OCI-LY1 (cell line): ENCODE measurements around the gene PTPRM.

Experiments
- H2AFZ ChIP-seq: fragments of 200-600 bp; sonication (generic), shearing (Covaris generic); 2 replicates; pipeline ENCODE4 v1.6.0; 2014; ENCODE audit warnings: antibody characterized with exemption, mild to moderate bottlenecking, low read length
- H3F3A ChIP-seq: fragments of 200-600 bp; sonication (generic), shearing (Covaris generic); 2 replicates; pipeline ENCODE4 v1.6.0; 2014; ENCODE audit warnings: mild to moderate bottlenecking, antibody characterized with exemption, low read length, moderate library complexity; ENCODE audit not compliant: insufficient read depth
- H3K27ac ChIP-seq: fragments of 200-600 bp; sonication (generic); 2 replicates; pipeline ENCODE4 v1.5.1; 2014; ENCODE audit warnings: low read length, mixed run types, mild to moderate bottlenecking, low read depth; ENCODE audit not compliant: poor library complexity, severe bottlenecking
- H3K27me3 ChIP-seq: fragments of 200-600 bp; sonication (generic); 2 replicates; pipeline ENCODE4 v1.6.0; 2014; ENCODE audit warnings: antibody characterized with exemption, mild to moderate bottlenecking, low read length, moderate library complexity; ENCODE audit not compliant: insufficient read depth
- H3K36me3 ChIP-seq: fragments of 200-600 bp; sonication (generic); 2 replicates; pipeline ENCODE4 v1.6.1; 2014; ENCODE audit warnings: mild to moderate bottlenecking, antibody characterized with exemption, low read length, moderate library complexity, mixed read lengths; ENCODE audit not compliant: insufficient read depth
- H3K4me1 ChIP-seq: fragments of 200-600 bp; sonication (generic); 2 replicates; pipeline ENCODE4 v1.5.1; 2014; ENCODE audit warnings: mild to moderate bottlenecking, low read length, moderate library complexity; ENCODE audit not compliant: insufficient read depth, severe bottlenecking
- H3K4me2 ChIP-seq: fragments of 200-600 bp; sonication (generic), shearing (Covaris generic); 2 replicates; pipeline ENCODE4 v1.6.1; 2014; ENCODE audit warnings: low read length
- H3K4me3 ChIP-seq: fragments of 200-600 bp; sonication (generic); 2 replicates; pipeline ENCODE4 v1.5.1; 2014; ENCODE audit warnings: low read length, low read depth, mild to moderate bottlenecking, mixed read lengths; ENCODE audit not compliant: poor library complexity, severe bottlenecking
- H3K79me2 ChIP-seq: fragments of 200-600 bp; shearing (Covaris generic); 2 replicates; pipeline ENCODE4 v1.6.1; 2016; ENCODE audit warnings: mixed run types, low read length, mixed read lengths; ENCODE audit not compliant: insufficient read depth
- H3K9ac ChIP-seq: fragments of 200-600 bp; sonication (generic), shearing (Covaris generic); 2 replicates; pipeline ENCODE4 v1.6.1; 2014; ENCODE audit warnings: mild to moderate bottlenecking, low read length, mixed read lengths
- H3K9me2 ChIP-seq: fragments of 200-600 bp; sonication (generic), shearing (Covaris generic); 2 replicates; pipeline ENCODE4 v1.6.1; 2014; ENCODE audit warnings: low read depth, mild to moderate bottlenecking, low read length, mixed read lengths
- H3K9me3 ChIP-seq: fragments of 200-600 bp; shearing (Covaris generic); 2 replicates; pipeline ENCODE4 v1.6.1; 2014; ENCODE audit warnings: low read length, mixed read lengths
- H4K20me1 ChIP-seq: fragments of 200-600 bp; sonication (generic), shearing (Covaris generic); 2 replicates; pipeline ENCODE4 v1.6.0; 2016; ENCODE audit warnings: mild to moderate bottlenecking, low read length; ENCODE audit not compliant: insufficient read depth
- CTCF ChIP-seq: fragments of 200-600 bp; sonication (generic), shearing (Covaris generic); IDR thresholded peaks from 2 replicates; pipeline ENCODE4 v1.5.1; 2017; ENCODE audit warnings: mild to moderate bottlenecking, antibody characterized with exemption, low read length, moderate library complexity, mixed read lengths
- EZH2 ChIP-seq: fragments of 200-600 bp; sonication (generic), shearing (Covaris generic); IDR thresholded peaks from 2 replicates; pipeline ENCODE4 v1.8.0; 2017; ENCODE audit warnings: borderline replicate concordance, mixed run types, mild to moderate bottlenecking, antibody characterized with exemption, low read length, moderate library complexity, mixed read lengths

The PTPRM gene

DNA sequence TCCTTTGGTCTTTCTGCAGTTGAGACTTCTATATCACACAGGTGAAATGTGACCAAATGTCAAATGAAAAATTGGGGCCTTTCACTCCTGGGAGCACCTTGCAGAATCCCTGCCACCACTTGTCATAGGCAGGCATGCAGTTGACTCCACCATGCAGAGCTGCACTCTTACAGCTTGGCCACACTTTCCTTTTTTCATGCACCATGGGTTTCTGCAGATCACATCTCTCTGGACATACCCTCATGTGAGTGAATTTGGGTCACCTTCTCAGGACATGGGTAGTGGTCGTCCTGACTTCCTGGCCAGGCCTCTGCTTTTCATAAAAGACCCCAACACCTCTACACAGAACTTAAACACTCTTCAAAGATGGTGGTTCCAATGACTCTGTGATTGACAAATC lies 887.0 kb downstream of the PTPRM start:
- Histone ChIP-seq H3K79me2 (no peaks in the 10 kb centered on the region), H3K36me3 (no peaks in the 10 kb centered on the region), H3K27me3 (no peaks in the 10 kb centered on the region), H3K9ac (no peak overlapping the region), H3F3A (no peaks in the 10 kb centered on the region), H3K27ac (no peak overlapping the region), H3K4me3 (no peak overlapping the region), H2AFZ (no peak overlapping the region), H3K9me2 (no peaks in the 10 kb centered on the region), H3K4me2 (no peak overlapping the region), H4K20me1 (no peaks in the 10 kb centered on the region), H3K4me1 (no peaks in the 10 kb centered on the region), H3K9me3 (no peaks in the 10 kb centered on the region)
- TF ChIP-seq EZH2 (no peak), CTCF (no peak)

DNA sequence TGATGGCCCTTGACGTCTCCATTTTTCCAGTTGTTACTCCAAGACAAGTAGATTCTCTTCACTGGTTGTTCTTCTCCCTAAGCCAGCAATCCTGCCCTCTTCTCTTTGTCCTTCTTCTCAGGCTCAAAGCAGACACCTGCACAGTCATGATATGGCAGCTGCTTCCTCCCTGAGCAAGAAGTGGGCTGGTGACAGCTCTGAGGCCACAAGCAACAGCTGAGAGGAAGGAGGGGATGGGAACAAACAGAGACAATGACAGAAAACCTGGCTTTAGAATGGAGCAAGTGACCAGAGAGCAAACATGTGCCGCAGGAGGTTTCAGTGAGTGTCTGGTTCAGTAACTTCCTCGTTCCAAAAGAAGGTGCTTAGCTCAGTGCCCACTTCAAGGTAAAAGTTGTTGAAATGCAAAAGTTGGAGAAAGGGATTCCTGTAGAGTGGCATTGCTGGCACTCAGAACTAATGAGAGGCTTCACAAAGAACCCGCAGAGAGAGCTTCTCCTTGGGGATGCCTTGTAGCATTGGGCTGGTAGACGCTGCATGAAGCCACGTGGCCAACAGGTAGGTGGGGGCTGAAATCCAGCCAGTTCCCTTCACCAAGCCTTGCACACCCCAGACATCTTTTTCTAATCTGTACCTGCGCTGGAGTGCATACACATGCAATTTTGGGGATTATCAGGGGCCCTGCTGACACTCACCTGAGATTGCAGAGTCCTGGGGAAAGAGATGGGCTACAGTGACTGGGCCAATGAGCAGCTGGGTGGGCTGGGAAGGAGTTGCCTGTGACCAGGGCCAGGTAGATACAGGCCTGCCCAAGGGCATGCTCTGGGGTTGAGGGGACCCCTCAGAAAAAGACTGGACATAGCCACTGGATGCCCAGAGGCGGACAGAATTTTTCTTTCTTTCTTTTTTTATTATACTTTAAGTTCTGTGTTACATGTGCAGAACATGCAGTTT lies 888.8 kb downstream of the PTPRM start:
- H2AFZ ChIP-seq: no peak overlapping the region
- TF ChIP-seq CTCF: no peak
- TF ChIP-seq EZH2: no peak
- H3K27ac ChIP-seq: no peak overlapping the region
- H3K79me2 ChIP-seq: no peaks in the 10 kb centered on the region
- H3K9me2 ChIP-seq: no peaks in the 10 kb centered on the region
- no peak overlapping the region for H3K9ac ChIP-seq
- no peaks in the 10 kb centered on the region for H3F3A ChIP-seq
- no peak overlapping the region for H3K4me3 ChIP-seq
- no peaks in the 10 kb centered on the region for H3K9me3 ChIP-seq
- H3K27me3 ChIP-seq: no peaks in the 10 kb centered on the region
- H3K36me3 ChIP-seq: no peaks in the 10 kb centered on the region
- H4K20me1 ChIP-seq: no peaks in the 10 kb centered on the region
- no peak overlapping the region for H3K4me2 ChIP-seq
- H3K4me1 ChIP-seq: no peaks in the 10 kb centered on the region
